GM11168 (cell line): ENCODE results near the gene UMPS.
"Not testable (repeated sequence)": the region's sequence is repeated elsewhere in the genome, so short reads cannot be mapped to it uniquely, and the experiment has no call there.

Experiments
- in situ Hi-C: fragments of 300-500 bp; cut with MboI; formaldehyde crosslinking; loops from one replicate; pipeline ENCODE4 v1.12.0; 2022; ENCODE audit warnings: low sequenced_read_pairs; ENCODE audit not compliant: unreplicated experiment

Gene UMPS

GRCh38 chr3:124774841-124775402, 44.7 kb downstream of the UMPS start:
- in situ Hi-C loops: no loop called here

DNA sequence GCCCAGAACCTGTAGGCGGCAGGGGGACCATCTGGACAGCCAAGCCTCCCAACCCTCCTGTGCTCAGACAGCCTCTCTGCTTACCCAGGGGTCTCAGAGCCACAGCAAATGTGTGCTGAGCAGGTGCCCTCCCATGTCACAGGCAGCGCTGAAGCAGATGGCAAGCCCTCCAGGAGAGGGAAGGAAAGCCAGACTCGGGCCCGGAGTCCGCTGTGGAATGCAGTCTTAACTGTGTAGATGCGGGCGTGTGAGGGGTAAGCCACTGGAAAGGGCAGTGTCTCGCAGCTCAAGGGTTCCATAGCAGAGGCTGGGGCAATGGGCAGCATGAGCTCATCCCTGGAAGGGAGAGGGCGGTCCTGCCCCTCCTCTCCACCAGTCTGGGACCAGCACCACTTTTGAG, 45.6 kb downstream of the UMPS start:
- in situ Hi-C loops: no loop called here

- in situ Hi-C loops: no loop called here
Observed at GRCh38 chr3:124776856-124777255, 46.6 kb downstream of the UMPS start.

- in situ Hi-C loops: no loop called here
Observed at GRCh38 chr3:124777762-124778470, 47.7 kb downstream of the UMPS start.

GRCh38 chr3:124779116-124779515, 48.9 kb downstream of the UMPS start:
- in situ Hi-C loops: no loop called here

DNA sequence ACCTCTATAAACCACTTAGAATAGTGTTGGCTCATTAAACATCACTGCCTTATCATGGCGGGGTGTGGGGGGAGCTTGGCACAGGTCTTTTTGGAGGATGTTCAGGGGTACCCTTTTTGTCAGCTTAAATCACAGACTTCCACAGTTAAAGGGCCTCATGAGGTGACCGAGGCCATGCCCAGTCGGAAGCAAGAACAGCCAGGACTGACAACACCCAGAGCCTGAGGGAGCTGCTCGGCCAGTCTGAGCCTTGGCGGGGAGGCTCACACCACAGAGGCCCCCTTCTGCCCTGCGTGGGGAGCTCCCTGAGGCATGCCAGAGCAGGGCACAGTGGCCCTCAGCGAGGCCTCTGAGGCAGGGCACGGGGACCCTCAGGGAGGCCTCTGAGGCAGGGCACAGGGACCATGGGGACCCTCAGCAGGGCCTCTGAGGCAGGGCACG, 49.5 kb downstream of the UMPS start:
- in situ Hi-C loops: no loop called here

DNA sequence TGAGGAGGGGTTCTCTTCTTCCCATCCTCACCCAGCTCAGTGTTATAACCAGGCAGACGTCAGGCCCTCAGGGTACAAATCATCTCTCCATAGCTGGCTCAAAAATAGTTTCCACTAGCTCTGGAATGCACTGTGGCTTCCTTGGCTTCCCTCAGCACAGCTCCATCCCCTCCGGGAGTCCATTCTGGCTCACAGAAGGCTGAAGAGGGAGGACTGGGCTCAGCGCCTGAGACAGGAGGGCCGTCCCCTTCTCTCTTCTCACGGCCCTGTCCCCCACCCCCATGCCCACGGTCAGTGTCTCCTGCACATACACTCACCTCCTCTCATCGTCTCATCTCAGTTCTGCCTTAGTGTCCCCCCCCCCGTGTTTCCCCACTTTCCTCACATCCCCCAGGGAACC, 50.1 kb downstream of the UMPS start:
- in situ Hi-C loops: no loop called here

- in situ Hi-C loops: no loop called here
Observed at GRCh38 chr3:124780761-124781475, 50.7 kb downstream of the UMPS start.

DNA sequence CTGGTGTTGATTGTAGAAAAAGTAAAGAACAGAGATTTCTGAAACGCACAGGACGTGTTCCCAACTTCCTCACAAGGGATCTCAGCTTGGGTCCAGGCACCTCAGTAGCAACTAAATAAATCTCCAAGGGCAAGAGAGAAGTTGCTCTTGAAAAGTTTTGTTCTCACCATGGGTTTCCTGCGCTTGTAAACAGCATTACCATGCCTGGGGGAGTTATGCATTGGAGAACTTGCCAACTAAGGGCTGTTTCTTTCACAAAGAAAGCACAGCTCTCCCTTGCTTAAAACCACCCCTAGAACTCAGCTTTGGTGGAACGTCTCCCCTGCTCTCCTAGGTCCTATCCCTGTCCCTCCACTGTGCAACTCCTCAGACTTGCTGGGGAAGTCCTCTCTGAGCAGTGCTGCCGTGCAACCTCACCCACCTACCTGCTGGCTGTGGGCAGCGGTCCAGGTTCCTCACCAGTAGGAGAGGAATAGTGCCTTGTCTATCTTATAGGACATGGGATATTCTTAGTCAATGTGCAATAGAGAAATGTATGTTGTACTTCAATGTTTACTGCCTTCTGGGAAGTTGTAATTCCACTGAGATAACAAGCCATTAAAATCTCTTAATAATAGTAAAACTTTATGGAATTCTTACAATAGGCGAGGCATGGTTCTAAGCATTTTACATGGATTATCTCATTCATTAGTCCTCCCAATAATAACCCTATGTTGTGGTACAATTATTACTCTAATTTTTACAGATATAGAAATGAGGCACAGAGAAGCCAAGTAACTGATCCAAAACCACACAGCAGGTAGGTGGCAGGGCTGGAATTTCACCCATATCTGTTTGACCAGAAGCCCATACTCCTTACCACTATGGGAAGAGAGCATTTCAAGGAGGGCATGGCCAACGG, 51.5 kb downstream of the UMPS start:
- in situ Hi-C loops: no loop called here

DNA sequence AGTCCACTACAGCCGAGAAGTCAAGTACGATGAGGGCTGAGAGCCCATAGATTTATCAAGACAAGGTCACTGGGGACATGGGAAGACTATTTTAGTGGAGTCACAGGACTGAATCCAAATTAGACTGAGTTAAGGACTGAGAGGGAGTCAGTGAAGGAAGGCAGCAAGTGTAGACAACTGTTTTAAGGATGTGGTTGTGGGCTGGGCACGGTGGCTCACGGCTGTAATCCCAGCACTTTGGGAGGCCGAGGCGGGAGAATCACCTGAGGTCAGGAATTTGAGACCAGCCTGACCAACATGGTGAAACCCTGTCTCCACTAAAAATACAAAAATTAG, 52.1 kb downstream of the UMPS start:
- in situ Hi-C loops: not testable (repeated sequence)

DNA sequence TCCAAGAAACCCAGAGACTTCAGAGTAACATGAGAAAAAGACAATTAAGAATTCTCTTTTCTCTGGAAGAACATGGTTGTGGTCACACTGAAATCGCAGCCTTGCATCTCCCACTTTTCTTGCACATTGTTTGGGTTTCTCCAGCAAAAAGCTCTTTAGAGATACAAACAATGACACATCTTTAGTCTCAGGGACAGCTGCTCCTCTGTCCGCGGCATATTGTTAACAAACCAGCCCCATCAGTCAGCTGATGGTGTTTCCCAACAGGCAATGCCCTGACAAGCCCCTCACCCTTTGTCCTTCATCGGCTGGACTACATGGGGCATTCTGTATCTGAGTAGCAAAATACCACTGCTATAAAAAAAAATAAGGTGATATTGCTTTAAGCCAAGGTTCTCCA, 53.4 kb downstream of the UMPS start:
- in situ Hi-C loops: no loop called here

- in situ Hi-C loops: no loop called here
Observed at GRCh38 chr3:124784686-124785382, 54.6 kb downstream of the UMPS start.

GRCh38 chr3:124785973-124786372, 55.7 kb downstream of the UMPS start:
- in situ Hi-C loops: no loop called here

DNA sequence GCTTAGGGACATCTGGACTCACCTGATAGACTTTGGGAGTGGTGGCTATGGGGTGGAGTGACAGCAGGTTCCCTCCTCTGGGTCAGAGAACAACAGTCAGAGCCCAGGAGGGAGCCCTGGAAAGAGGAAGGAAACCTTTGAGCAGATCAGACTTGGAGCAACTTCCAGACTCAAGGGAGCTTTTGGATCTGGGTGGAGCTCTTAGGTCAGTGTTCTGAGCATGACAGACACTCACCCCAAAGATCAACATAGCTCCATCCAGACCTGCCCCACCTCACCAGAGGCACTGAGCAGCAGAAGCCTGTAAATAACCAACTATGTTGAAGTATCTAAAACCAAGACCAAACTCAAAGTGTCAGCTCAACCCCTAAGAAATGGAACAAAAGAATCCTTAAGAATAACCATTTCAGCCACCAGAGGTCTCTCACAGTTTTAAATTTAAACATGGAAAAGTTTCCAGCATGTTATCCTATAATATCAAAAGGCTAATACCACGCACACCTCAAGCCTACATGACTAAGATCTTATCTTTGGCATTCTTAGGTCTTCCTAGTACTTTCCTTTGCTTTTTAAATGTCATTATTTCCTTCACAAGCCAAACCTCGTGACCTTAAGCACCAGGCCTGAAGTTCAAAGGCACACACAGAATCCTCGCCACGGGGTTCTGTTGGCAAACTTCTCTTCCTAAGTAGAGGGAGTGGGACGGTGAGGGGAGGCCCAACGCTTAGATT, 56.4 kb downstream of the UMPS start:
- in situ Hi-C loops: no loop called here

GRCh38 chr3:124787476-124788195, 57.4 kb downstream of the UMPS start:
- in situ Hi-C loops: no loop called here

DNA sequence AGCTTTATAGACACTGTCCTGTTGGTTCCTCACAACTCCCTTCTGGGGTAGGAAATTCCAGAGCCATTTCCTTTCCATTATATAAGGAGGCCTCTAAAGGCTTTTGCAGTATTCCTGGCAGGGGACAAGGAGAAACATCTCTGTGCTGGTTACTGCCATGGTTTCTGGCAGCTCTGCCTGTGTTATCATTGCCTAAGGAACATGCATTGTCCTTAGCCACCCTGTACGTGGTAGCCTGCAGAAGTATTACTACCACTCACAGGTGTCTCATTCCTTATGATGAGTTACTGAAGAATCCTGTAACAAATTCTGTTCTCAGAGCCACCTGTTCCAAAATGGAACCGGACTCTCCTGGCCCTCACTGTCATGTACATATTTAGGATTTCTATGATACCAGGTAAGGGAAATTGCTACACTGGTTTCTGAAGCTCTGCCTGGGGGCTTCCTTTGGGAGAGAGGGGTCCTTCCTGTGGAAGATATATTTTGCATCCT, 58.0 kb downstream of the UMPS start:
- in situ Hi-C loops: no loop called here

DNA sequence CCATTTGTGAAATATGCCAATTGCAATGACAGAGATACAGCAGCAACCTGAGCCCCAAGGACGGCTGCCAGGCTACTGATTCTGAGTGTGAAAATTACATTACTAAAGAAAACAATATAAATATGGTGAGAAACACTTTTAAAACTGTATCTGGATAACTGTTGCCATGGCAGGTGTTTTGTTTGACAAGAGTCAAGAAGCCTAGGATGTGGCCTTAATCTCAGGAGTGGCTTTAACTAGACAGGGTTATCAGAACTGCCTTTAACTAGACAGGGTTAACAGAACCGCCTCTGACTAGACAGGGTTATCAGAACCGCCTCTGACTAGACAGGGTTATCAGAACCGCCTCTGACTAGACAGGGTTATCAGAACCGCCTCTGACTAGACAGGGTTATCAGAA, 58.9 kb downstream of the UMPS start:
- in situ Hi-C loops: not testable (repeated sequence)

GRCh38 chr3:124791142-124791541, 60.9 kb downstream of the UMPS start:
- in situ Hi-C loops: no loop called here
